DMS153 treated with DMSO at 0.1 percent for 48 hours (cell line): Measurements from ENCODE around the gene CLDN2.

Experiments used
- DNase-seq: peaks from one replicate; lab custom pipeline; 2025; ENCODE audit not compliant: unreplicated experiment; lab: John Stamatoyannopoulos, UW

CLDN2 gene

DNA sequence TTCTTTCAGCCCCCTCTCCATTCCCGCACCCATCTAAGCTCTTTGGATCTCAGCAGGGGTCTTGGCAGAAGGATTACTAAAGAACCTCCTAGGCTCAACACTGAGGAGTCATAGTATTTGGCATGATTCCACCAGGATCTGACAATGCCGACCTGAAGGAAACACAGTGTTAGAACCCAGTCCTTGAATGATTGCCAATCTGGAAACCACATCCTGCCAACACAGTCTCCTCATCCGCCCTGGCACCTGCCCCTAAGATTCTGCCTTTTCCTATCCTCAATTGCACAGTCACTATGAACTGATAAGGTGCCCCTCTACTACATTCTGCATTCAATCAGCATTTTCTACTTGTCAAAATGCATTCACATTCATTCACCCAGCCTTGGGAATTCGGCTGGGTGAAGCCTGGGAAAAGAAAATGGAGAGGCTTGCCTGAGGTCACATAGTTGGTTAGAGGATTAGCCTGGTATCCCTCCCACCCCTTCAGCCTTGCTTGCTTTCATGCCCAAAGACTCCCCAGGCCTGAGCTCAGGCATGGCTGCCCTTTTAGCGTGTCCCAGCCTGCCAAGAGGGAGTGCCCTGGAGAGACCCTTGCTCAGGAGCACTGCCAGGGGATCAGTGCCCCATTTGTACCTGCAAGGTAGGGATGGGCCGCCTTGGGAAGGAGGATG lies 2.2 kb upstream of the CLDN2 start:
- no peak for DNase-seq

DNA sequence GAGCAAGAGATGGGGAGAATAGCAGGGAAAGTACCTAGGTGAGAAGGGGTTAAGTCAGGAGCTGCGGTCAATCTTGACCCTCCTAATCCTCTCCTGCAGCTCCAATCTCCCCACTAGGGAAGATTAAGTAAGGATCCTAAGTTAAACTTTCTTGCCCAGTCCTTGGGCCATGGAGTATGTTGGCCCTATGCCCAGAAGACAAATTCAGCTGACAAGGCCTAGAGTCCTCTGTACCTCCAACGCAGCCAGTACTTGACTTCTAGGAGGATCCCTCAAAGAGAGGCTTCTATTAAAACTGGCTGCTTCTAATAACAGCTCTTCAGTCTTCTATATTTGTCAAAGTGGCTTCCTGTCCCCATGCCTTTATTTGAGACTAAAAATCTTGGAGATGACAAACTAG lies 1.4 kb downstream of the CLDN2 start:
- no peak for DNase-seq

DNA sequence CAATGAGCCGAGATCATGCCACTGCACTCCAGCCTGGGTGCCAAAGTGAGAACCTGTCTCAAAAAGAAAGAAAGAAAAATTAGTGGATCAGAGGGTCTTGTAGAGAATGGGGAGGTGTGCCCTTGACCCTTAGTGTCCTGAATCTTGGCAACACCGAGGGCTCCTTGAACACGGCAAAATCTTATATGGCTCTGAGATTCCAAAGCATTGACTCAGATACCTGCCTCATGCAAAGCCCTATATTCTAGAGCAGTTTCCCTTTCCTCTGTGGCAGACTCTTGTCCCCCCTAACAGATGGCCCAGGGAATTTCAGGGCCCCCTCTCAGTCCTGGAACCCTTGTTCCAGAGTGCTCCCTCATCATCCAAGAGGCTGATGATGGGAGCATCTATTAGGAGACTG lies 6.8 kb downstream of the CLDN2 start:
- DNase-seq, result no peak

DNA sequence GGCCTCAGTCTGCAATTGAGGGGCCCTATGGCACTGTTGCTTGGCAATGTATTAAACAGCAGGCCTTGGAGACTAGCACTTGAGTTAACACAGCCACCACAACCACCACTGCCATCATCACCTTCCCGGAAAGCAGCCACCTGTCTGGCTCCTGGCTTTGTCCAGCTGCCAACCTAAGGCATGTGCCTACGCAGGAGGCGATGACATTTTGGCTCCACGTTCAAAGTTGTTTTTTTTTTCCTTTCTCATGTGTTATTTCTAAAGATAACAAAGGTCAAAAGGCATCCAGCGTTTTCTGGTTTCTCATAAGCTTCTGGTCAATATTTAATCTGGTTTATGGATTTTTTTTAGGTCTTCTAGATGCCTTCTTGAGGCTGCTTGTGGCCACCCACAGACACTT lies 7.5 kb downstream of the CLDN2 start:
- DNase-seq, result no peak

DNA sequence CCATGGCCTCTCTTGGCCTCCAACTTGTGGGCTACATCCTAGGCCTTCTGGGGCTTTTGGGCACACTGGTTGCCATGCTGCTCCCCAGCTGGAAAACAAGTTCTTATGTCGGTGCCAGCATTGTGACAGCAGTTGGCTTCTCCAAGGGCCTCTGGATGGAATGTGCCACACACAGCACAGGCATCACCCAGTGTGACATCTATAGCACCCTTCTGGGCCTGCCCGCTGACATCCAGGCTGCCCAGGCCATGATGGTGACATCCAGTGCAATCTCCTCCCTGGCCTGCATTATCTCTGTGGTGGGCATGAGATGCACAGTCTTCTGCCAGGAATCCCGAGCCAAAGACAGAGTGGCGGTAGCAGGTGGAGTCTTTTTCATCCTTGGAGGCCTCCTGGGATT lies 8.0 kb downstream of the CLDN2 start:
- DNase-seq, result no peak

DNA sequence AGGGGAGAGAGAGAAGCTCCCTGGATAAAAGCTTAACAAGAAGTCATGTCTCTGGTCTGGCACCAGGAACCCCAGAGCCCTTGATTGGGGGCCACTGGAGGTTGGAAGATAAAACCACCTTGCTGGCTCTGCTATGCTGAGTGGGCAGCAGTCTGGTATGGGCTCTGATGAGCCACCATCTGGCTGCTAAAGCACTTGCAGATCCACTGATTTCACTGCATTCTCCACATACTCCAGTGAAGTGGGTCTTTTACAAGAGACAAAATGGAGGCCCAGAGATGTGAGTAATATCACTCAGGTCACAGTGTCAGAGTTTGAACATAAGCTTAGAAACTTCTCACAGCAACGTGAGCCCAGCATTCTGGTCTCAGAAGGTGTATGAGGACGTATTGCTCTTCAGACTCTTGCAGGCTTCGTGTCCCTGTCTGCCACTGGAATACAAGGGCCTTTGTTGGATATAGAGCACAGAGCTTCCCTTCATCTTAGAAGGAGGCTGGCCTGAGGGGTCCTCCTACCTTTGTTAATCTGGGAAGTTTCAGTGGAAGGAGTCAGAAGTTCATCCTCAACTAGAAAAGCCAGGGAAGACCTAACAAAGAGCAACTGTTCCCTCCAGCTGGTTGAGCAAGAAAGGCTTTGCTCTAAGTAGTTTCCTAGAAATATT lies 11.8 kb downstream of the CLDN2 start:
- DNase-seq, result no peak

DNA sequence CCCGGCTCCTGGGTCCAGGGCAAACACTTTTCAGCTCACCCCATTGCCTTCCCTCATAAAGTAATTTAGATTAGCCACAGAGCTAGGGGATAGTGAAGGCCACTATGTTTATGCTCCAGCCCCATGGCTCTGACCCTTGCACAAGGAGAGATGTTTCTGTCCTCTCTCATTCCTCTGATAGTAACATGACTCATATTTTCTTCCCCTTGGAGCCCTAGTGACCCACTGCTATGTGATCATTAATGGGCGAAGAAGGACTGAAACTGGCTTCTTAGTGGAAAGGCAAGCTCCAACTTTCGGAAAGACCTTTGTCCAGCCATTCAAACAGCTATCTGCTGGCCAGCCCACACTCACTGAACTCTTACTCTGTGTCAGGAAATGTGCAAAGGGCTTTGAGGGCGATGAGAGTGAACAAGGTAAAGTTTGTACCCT lies 12.3 kb downstream of the CLDN2 start:
- no peak for DNase-seq

DNA sequence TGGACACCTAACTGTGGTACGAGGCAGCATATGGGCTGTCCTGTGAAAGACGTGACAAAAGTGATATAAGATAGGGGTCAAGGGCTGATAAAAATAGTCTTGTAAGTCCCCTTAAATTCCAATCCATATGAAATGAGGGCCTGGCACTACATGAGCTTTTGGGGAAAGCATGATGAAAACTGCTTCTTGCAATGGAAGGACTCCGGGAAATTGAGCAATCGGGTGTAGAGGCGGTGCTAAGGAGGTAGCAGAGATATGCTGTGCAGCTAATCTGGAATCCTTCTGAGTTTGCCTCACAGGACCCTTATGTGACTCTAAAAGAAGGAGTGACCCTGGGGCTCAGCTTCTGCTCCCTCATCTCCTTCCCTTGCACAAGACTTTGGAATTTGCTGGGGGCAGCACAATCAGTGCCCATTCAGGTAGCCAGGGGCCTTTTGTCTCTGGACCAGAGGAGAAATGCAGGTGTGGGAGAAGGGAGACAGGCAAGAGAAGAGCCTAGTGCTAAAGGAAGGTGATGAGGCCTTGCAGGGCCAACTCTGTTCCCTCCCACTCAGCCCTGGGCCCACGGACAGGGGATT lies 12.8 kb downstream of the CLDN2 start:
- no peak for DNase-seq

DNA sequence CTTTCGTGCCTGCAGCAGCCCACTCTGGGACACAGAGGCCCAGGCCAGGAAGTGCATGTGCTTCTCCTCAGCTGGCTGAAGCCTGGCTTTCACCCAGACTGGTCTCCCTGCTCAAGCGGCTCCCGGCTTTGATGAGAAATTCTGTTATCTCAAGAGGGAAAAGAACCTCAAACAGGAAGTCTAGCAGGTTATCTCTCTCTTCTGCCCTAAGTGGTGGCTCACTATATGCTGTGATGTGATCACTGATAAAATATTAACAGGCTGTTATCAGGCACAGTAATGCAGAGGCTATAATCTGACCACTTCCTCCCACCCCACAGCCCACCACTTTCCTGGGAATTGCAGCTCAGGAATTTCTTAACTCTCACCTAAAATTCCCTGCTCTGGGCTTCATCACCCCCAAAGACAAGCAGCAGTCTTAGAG lies 13.3 kb downstream of the CLDN2 start:
- DNase-seq, result no peak

DNA sequence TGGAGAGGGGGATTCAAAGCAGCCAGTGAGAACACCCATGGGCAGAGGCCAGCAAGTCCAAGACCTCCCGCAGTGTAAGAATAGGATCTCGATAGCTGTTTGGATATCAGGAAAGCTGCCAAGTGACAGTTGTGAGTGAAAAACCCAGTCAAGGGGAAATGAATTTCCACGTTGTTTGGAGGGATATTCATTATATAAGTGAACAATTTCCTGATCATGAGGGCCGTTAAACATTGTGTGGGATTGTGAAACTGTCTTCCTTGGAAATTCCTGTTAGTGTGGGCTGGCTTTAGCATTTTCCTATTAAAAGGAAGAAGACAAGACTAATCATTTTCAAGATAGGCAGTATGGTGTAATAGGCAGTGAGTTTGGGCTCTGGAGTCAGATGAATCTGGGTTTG lies 15.0 kb downstream of the CLDN2 start:
- DNase-seq, result no peak

DNA sequence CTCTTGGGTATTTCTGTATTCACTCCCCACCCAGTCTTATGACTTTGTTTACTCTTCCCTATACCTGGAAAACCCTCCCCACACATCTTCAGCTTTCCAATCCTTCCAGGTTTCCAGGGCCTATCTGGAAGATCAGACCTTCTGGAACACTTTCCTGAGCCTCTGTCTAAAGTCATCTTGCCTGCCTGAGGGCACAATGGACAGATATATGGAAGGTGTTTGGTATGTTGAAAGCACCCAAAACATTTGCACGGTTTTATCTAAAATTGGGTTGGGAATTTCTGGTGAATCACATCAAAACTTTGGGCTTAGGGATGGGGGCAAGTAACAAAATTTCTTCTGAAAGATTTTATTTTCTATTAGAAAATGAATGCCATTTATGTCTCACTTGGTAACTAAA lies 16.0 kb downstream of the CLDN2 start:
- no peak for DNase-seq

DNA sequence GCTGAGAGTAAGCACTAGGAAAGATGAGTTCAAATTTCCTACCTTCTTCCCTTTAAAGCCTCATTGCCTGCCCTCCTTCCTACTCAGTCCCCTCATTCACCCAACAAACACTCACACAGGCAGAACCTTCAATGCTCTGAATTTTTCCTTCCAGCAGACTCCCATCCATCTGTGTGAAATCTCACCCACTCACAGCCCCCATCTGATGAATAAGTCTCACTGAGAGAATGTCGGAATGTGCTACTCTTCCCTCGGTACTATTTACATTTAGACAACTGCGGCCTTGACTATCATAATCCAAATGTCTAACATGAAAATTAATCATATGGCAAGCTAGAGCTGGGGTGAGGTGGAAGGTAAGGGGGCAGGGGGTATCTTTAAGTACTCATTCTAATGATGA lies 19.4 kb downstream of the CLDN2 start:
- DNase-seq, result no peak

DNA sequence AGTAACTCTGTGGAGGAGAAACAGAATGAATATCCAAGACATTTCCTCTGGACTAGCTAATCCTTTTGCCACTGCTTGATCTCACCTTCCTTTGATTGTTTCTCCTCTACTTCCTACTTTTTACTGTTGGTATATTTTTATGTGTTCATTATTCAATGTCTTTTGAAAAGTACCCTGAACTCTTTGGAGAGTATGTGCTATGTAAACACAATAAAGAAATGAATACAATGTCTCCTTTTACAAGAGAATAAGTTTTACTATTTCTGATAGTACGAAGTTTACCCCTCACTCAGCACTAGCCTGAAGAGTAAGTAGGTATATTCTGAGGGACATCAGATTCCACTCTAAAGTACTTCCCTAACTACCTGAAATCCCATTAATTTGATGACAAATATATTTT lies 19.9 kb downstream of the CLDN2 start:
- DNase-seq, result no peak

DNA sequence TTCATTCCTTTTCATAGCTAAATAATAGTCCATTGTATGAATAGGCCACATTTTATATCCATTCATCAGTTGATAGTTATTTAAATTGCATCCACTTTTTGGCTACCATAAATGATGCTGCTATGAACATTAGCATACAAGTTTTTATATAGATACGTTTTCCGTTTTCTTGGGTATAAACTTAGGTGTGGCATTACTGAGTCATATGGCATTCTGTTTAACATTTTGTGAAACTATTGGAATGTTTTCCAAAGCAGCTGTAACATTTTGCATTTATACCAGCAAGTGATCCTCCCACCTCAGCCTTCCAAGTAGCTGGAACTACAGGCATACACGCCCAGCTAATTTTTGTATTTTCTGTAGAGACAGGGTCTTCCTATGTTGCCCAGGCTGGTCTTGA lies 26.3 kb downstream of the CLDN2 start:
- no peak for DNase-seq

DNA sequence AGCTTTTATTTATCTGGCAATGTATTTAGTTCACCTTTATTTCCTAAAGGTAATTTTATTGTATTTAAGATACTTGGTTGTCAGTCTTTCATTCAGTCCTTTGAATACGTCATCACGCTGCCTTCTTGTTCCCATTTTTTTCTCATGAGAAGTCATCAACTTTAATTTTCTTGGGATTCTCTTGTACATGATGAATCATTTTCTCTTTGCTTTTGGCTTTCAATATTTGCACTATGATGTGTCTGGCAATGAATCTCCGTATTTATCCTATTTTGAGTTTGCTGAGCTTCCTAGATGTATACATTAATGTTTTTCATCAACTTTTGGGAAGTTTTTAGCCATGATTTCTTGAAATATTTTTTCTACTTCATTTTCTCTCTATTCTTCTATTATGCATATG lies 28.4 kb downstream of the CLDN2 start:
- DNase-seq, result no peak

DNA sequence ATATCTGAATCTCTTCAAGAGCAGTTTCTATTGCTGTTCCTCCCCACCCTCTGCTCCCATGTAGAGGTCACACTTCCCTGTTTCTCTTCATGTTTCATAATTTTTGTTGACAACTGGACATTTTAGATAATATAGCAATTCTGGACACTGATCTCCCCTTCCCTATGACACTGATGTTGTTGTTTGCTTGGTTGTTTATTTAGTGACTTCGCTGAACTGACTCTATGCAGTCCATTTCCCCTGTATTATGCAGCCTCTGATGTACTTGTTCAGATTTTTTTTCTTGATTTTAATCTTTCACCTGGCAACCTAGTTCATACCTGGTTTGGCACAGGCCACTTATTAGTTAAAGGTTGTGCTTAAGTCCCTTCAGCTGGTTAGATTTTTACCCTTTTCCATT lies 29.2 kb downstream of the CLDN2 start:
- no peak for DNase-seq

DNA sequence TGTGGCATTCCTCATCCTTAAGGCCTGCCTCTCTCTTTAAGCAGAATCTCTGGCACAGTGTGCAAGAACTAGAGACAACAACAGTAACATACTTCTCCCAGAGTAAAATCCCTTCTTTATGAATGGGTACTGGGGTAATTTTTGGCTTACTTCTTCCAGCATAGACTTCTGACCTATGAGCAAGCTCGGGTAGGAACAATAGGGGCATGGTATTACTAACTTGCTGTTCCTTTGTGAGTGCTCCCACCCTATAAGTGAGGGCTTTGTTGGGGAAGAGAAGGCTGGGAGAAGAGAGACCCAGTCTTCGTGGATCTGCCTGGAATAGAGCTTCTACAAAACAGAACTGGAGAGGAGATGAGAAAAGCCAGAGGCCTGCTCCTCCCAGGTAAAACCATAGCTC lies 30.2 kb downstream of the CLDN2 start:
- DNase-seq, result no peak

DNA sequence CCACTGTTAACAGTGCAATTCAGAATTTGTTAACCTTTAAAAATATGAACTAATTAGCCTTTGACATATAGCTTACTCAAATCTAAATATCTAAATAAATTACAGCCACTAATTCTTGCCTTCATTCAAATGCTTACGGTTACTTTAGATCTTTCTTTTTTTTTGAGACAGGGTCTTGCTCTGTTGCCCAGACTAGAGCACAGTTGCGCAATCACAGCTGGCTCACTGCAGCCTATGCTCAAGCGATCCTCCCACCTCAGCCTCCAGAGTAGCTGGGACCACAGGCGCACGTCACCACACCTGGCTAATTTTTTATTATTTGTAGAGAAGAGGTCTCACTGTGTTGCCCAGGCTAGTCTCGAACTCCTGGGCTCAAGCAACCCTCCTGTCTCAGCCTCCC lies 31.0 kb downstream of the CLDN2 start:
- DNase-seq, result no peak

DNA sequence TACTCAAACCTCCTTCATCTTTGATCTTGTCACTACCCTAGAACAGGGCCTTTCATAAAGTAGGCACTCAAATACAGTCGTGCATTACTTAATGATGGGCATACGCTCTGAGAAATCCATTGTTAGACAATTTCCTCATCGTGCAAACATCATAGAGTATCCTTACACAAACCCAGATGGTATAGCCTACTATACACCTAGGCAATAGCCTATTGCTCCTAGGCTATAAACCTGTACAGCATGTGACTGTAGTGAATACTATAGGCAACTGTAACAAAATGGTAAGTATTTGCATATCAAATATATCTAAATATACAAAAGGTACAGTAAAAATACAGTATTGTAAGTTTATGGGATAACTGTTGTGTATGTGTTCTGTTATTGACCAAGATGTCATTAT lies 31.9 kb downstream of the CLDN2 start:
- DNase-seq, result no peak

DNA sequence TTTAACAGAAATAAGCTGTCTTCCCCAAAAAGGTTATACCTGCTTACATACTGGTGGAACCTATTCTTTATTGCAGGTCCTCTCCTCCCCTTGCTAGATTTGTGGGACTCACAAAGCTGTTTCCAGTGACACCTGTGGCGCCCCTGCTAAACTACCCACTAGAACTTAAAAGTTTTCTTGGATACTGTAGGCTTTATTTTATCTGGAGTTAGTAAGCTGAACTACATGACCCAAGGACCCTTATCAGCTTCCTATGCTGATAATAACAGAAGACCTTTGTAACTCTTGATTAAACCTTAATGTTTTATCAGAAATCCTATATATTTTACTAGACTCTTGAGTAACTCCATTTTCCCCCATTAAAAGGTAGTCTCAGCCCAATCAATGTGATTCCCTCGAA lies 32.3 kb downstream of the CLDN2 start:
- no peak for DNase-seq

DNA sequence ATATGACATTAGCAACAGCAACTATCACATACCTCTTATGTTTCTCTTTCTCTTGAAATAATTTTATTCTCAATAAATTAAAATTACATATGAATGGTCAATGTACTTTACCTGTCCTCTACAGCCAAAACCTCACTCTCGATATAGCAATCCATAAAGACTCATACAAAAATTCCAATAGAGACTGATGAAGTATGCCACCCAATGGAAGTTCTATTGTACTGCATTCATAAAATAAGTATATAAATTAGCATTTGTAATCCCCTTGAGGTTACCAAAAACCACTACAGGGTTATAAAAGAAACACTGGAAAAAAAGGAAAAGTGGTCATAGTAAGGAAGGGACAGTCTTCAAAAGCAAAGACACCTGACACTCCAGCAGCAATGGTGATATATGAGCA lies 32.8 kb downstream of the CLDN2 start:
- no peak for DNase-seq

DNA sequence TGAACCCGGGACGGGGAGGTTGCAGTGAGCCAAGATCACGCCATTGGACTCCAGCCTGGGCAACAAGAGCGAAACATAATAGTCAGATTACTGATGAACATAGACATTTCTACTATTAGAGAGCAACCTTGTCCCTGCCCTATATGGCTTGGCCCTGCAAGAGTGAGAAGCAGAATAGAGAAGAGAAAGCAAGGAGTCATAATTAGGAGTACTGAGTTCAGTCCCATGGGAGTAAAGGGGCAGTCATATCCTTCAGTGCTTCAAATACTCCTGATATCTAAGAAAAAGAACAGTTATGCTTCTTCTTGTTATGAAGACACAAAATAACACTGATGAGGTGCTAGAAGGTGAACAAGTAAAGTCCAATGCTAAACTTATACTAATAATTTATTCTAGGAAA lies 33.8 kb downstream of the CLDN2 start:
- DNase-seq, result no peak
